Coronary artery (tissue), 2 donors: ENCODE measurements around the gene CDH23.
A peak's percentile ranks its signal among the peaks of the same experiment; 100 is the strongest.

Source experiments
- DNase-seq: peaks from one replicate; pipeline ENCODE4 v3.0.0-alpha.2; 2017; ENCODE audit warnings: low spot score
- H3K27ac ChIP-seq, 2 donors: fragments of 200-600 bp; sonication (generic); one replicate each; pipeline ENCODE4 v1.5.1; 2016 to 2019
- H3K4me3 ChIP-seq: fragments of 200-600 bp; sonication (generic); 2 replicates; pipeline ENCODE4 v1.5.1; 2016; ENCODE audit warnings: mild to moderate bottlenecking, moderate library complexity
- TF ChIP-seq, protein P1 (sequence below): fragments of 200-600 bp; sonication (generic); IDR thresholded peaks from one replicate; pipeline ENCODE4 v1.5.1; 2019; ENCODE audit warnings: antibody characterized with exemption

Gene CDH23

DNA sequence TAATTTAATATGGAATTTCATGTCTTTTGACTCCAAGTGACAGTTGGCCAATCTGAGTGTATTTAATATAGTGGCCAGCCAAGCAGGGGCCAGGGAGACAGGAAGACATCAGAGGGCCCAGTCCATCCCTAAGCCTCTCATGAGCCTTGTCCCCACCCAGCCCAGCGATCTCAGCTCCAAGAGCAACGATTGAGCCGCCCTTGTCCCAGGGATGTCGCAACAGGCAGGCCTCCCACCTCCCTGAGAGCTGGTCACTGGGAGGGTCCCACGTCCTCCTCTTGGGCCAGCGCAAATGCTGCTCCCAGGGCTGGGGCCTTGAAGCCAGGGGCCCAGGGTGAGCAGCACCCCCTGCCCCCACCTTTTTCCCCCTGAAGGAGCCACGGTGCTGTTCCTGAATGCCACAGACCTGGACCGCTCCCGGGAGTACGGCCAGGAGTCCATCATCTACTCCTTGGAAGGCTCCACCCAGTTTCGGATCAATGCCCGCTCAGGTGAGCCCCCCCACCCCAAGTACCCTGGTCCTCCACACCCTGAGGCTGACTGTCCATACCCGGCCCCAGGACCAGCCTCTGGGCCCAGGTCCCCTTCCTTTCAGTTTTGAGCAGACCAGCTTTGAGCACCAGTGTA, 293.5 kb downstream of the CDH23 start:
- DNase-seq: no peak
- Histone ChIP-seq H3K27ac (no peak overlapping the region), H3K4me3 (no peak overlapping the region)
- TF ChIP-seq, protein P1, sequence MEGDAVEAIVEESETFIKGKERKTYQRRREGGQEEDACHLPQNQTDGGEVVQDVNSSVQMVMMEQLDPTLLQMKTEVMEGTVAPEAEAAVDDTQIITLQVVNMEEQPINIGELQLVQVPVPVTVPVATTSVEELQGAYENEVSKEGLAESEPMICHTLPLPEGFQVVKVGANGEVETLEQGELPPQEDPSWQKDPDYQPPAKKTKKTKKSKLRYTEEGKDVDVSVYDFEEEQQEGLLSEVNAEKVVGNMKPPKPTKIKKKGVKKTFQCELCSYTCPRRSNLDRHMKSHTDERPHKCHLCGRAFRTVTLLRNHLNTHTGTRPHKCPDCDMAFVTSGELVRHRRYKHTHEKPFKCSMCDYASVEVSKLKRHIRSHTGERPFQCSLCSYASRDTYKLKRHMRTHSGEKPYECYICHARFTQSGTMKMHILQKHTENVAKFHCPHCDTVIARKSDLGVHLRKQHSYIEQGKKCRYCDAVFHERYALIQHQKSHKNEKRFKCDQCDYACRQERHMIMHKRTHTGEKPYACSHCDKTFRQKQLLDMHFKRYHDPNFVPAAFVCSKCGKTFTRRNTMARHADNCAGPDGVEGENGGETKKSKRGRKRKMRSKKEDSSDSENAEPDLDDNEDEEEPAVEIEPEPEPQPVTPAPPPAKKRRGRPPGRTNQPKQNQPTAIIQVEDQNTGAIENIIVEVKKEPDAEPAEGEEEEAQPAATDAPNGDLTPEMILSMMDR: no peak

GRCh38 chr10:71691405-71691804, 294.7 kb downstream of the CDH23 start:
- no peak overlapping the region for H3K4me3 ChIP-seq
- DNase-seq: no peak
- no peak overlapping the region for H3K27ac ChIP-seq
- TF ChIP-seq, protein P1: no peak

GRCh38 chr10:71692598-71693306, 296.0 kb downstream of the CDH23 start:
- no peak for DNase-seq
- H3K27ac ChIP-seq: no peak overlapping the region

GRCh38 chr10:71693377-71693776, 296.7 kb downstream of the CDH23 start:
- DNase-seq: no peak
- no peak overlapping the region for H3K4me3 ChIP-seq
- TF ChIP-seq, protein P1: no peak
- peak overlapping the region in 1 of 2 donors; percentile 70 for H3K27ac ChIP-seq

More at GRCh38 chr10:71692598-71693306, 296.0 kb downstream of the CDH23 start:
- no peak overlapping the region for H3K4me3 ChIP-seq
- TF ChIP-seq, protein P1: no peak

DNA sequence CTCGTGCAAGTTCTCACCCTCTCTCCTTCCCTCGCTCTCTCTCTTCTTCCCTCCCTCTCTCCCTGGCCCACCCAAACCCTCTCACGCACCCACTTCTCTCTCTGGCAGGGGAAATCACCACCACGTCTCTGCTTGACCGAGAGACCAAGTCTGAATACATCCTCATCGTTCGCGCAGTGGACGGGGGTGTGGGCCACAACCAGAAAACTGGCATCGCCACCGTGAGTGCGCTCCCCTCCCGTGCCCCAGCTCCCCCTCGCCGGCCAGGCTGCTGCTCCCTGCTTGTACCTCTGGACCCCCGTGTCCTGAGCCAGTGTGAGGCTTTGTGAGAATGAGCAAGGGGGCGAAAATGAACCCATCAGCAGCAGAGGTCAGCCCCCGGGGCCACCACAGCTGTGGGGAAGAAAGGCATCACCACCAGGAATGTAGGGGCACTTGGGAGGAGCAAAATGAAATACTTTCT, 297.4 kb downstream of the CDH23 start:
- TF ChIP-seq, protein P1: no peak
- peak overlapping the region; percentile 12 for H3K4me3 ChIP-seq
- peak overlapping the region in 1 of 2 donors; percentile 70 for H3K27ac ChIP-seq
- DNase-seq: no peak

DNA sequence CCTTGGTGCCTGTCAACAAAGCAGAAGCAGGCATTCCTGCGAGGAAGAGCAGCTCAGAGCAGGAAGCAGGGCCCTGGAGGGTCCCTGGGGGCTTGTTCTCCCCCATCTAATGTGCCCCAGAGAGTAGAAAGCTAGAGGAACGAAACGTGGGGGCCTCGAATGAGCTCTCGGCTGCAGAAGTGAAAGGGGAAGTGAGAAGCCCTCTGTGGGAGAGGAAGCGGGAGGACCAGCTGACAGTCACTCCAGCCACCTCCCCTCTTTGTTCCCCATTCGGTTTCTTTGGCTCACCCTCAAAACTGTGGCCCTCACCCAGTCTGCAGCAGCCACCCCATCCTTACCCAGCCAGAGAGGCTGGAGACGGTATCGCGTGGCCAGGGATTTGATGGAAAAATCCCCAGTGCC, 297.8 kb downstream of the CDH23 start:
- H3K4me3 ChIP-seq: no peak overlapping the region
- TF ChIP-seq, protein P1: no peak
- no peak for DNase-seq
- H3K27ac ChIP-seq: peak overlapping the region in 1 of 2 donors; percentile 70
